EH (cell line): Measurements from ENCODE around the gene PLTP.
"Not testable (repeated sequence)": the region's sequence is repeated elsewhere in the genome, so short reads cannot be mapped to it uniquely, and the experiment has no call there.

Experiments used
- DNase-seq: peaks from one replicate; pipeline ENCODE4 v3.0.0-alpha.2; 2015; ENCODE audit warnings: low read depth

The PLTP gene

GRCh38 chr20:45920462-45921336, 8.7 kb upstream of the PLTP start:
- no peak for DNase-seq

- peak; percentile 67 for DNase-seq
Observed at GRCh38 chr20:45919542-45920399, 7.8 kb upstream of the PLTP start.

- no peak for DNase-seq
Observed at GRCh38 chr20:45918779-45919537, 7.0 kb upstream of the PLTP start.

- no peak for DNase-seq
Observed at GRCh38 chr20:45918182-45918737, 6.3 kb upstream of the PLTP start.

- no peak for DNase-seq
Observed at GRCh38 chr20:45917790-45918141, 5.8 kb upstream of the PLTP start.

GRCh38 chr20:45913116-45913515, 1.2 kb upstream of the PLTP start:
- no peak for DNase-seq

- no peak for DNase-seq
Observed at GRCh38 chr20:45912344-45912682, 358 bp upstream of the PLTP start.

- peak; percentile 100 for DNase-seq
Observed at GRCh38 chr20:45910670-45911485, 1.1 kb downstream of the PLTP start.

- no peak for DNase-seq
Observed at GRCh38 chr20:45909817-45910669, 1.9 kb downstream of the PLTP start.

GRCh38 chr20:45909336-45909808, 2.6 kb downstream of the PLTP start:
- DNase-seq: no peak

GRCh38 chr20:45908084-45908483, 3.9 kb downstream of the PLTP start:
- DNase-seq: no peak

- no peak for DNase-seq
Observed at GRCh38 chr20:45907219-45907948, 4.6 kb downstream of the PLTP start.

GRCh38 chr20:45905505-45906079, 6.4 kb downstream of the PLTP start:
- DNase-seq: peak; percentile 94

- no peak for DNase-seq
Observed at GRCh38 chr20:45904583-45905504, 7.1 kb downstream of the PLTP start.

GRCh38 chr20:45902199-45902701, 9.7 kb downstream of the PLTP start:
- DNase-seq: no peak

GRCh38 chr20:45901332-45901731, 10.6 kb downstream of the PLTP start:
- DNase-seq: not testable (repeated sequence)

GRCh38 chr20:45899046-45899835, 12.7 kb downstream of the PLTP start:
- DNase-seq: no peak
